HG03469 (cell line): ENCODE measurements around the gene ANO3.

Source experiments
- ATAC-seq: cut with Tn5 transposase; IDR thresholded peaks from one replicate; pipeline ENCODE4 v1.9.1; 2021; ENCODE audit warnings: mild to moderate bottlenecking, moderate library complexity, moderate number of reproducible peaks; ENCODE audit not compliant: unreplicated experiment

Gene ANO3

DNA sequence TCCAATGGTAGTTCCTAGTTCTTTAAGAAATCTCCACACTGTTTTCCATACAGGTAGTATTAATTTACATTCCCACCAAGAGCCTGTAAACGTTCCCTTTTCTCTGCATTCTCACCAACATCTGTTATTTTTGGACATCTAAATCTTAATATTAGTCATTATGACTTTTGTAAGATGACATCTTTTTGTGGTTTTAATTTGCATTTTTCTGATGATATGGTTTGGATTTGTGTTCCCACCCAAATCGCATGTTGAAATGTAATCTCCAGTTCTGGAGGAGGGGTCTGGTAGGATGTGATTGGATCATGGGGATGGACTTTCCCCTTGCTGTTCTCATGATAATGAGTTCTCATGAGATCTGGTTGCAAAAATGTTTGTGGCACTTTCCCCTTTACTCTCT is 151.2 kb downstream of the ANO3 start:
- ATAC-seq: no peak

DNA sequence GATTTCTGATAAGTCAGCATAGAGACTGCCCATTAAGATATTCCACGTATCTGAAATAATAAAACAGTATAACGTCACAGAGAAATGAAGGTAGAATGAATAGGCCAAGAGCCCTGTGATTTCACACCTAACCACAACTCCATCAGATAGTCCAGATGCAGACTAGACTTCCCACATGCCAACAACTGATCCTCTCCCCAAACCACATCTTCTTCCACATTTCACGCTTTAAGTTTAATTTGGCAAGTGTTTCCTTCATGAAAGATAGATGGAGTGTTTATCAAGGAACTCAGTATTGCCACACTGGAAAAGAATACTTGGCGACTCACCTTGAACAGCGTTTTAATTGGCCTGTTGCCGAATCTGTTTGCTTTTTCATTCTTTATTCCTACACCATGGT is 158.6 kb downstream of the ANO3 start:
- ATAC-seq: no peak

GRCh38 chr11:26493616-26494015 is 161.7 kb downstream of the ANO3 start:
- ATAC-seq: no peak

DNA sequence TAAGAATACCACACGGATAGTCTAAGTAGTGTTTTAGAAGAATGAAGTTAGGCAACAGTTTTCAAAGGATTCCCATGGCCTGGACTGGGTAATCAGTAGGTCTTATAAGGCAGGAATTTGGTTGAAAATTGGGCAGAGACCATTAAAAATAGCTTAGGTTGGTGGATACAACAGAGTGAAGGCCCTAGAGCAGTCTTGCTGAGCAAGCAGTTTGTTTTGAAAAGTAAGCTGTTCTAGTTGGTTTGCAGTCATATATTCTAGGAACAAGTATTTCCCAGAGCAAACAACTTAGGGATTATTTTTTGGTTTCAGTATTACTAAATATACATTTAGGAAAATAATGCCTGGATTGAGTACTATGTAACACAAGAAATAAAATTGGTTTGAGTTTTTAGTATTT is 175.3 kb downstream of the ANO3 start:
- ATAC-seq: no peak

GRCh38 chr11:26510164-26510563 is 178.2 kb downstream of the ANO3 start:
- ATAC-seq: no peak

DNA sequence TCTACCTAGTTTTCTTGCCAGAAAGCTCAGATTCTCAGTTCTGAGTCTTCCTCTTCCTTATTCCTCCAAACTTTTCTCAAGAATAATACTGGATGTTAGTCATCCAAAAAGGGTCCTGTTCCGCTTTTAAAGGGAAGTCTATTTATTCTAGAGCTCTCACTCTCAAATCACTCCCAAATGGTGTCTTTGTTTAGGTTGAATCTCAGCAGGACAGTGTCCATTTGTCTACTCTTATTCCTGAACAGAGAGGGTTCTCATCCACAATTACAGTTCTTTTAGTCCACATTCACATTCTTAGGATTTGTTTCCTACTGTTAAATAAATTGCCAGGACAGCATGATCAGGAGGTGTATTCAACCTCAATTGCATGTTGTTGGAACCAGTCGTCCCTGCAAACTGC is 178.8 kb downstream of the ANO3 start:
- ATAC-seq: no peak

GRCh38 chr11:26512196-26512595 is 180.3 kb downstream of the ANO3 start:
- no peak for ATAC-seq

- no peak for ATAC-seq
These were observed 187.5 kb downstream of the ANO3 start for GRCh38 chr11:26519469-26519868.

DNA sequence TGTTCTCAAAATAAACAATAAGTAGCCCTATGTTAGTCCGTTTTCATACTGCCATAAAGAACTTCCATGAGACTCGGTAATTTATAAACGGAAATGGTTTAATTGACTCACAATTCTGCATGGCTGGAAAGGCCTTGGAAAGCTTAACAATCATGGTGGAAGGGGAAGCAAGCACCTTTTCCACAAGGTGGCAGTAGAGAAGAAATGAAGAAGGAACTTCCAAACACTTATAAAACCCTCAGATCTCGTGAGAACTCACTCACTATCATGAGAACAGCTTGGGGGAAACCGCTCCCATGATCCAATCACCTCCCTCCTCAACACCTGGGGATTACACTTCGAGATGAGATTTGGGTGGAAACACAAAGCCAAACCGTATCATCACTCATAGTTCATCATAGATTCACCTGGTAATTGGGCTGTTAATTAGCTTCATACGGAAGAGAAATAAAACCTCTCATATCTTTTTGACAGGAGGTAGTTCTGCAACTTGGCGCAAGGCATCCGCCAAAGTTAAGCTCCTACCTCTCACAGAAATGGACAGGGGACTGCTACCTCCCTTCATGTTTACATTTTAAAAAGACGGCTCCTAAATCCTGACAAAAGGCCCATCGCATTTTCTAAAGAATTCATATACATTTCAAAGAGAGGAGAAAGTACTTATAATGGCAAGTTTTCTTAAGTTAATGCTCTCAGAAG is 191.1 kb downstream of the ANO3 start:
- no peak for ATAC-seq

DNA sequence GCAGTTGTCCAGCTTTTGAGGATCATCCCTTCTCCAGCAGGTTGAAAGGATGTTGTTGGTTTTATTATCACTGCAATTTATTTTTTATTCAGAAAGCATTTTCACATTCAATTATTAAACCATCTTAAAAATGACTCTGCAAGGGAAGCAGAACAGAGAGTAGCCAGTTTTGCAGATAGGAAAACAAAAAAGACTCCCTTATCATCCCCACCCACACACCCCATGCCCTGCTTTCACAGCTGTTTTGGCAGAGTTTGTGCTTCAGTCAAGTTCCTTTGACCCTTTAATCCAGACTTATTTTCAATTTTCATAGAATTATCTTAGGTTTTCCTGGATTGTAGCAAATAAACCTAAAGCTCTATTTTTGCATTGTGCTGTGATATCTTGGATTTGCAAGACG is 195.8 kb downstream of the ANO3 start:
- no peak for ATAC-seq

- no peak for ATAC-seq
These were observed 205.4 kb downstream of the ANO3 start for GRCh38 chr11:26537341-26537740.

- no peak for ATAC-seq
These were observed 207.6 kb downstream of the ANO3 start for GRCh38 chr11:26539517-26539916.

DNA sequence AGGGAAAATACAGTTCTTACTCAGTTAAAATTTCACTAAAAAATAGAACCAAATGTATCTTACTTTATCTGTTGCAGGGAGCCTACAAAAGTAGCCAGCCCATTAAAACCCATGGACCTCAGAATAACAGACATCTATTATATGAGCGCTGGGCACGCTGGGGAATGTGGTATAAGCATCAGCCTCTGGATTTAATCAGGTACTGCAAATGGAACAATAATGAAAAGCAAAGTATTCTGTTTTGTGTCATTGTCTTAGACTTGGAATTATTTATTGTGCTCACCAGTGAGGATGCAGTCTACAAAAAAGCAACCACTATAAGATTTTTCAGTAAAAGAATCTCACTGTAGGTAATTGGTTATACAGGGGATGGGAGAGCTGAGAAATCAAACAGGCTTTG is 209.9 kb downstream of the ANO3 start:
- ATAC-seq: no peak

- ATAC-seq: no peak
These were observed 217.2 kb downstream of the ANO3 start for GRCh38 chr11:26549176-26549575.

DNA sequence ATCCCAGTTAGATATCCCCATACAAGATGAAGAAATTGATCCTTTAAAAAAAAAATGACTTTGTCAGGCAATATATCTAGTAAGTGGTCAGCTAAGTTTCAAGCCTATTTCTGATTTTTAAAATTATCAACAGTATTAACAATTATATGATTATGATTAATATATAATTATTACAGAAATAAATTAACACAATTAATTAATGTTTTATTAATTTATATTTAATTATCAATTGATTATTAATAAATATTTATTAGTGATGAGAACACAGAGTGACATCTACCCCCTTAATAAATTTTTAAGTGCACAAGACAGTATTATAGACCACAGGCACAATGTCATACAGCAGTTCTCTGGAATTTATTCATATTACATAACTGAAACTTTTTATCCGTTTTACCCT is 218.1 kb downstream of the ANO3 start:
- no peak for ATAC-seq

- ATAC-seq: no peak
These were observed 219.4 kb downstream of the ANO3 start for GRCh38 chr11:26551186-26551801.

DNA sequence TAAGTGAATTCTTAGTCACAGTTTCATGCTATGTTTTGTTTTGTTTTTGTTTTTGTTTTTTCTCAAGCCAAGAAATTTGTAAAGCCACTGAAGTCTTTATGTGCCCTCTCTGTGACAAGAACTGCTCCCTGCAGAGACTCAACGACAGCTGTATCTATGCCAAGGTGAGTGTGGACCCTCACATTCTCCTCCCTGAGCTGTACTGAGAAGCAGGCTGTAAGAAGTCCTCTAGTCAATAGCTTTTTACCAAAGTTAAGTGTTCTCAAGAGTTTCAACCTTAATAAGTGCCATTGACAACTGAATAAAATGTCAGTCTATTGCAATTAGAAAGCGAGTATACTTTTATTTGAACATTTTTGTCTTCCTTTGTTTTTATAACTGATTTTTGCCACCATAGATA is 221.3 kb downstream of the ANO3 start:
- ATAC-seq: no peak

DNA sequence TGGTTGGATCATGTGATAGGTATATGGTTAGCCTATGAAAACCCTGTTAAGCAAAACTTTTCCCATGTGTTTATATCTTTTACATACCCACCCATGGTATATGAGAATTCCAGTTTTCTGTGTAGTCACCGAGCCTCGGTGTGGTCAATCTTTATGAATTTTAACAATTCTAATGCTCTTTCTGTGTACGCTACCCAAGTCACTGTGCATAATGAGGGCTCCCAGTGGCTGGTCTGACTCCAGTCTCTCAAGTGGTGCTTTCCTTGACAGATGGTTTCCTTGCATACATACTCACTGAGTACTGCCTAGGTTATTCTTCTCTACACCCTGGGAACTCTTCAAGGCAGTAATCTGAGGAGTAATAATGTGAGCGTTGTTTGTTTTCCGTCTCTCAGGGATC is 222.5 kb downstream of the ANO3 start:
- ATAC-seq: no peak

DNA sequence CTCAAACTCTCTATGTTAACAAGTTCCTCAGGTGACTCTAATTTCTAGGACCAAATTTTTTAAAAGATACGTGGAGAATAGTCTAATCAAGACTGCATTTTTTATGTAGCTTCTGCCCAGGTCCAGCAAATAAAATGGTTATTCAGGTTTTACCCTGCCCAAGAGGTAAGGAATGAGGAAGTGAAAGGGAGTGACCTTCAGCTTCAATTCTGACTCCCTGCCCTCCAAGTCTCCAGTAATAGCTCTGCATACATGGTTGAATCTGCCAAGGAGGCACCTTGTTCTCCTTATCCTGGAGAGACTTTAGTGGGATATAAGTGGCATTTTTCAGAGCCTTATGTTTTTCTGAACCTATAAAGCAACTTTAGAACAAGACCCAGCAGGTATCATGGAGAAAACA is 224.7 kb downstream of the ANO3 start:
- ATAC-seq: no peak

GRCh38 chr11:26557666-26558065 is 225.7 kb downstream of the ANO3 start:
- no peak for ATAC-seq

GRCh38 chr11:26558190-26558589 is 226.3 kb downstream of the ANO3 start:
- ATAC-seq: no peak

DNA sequence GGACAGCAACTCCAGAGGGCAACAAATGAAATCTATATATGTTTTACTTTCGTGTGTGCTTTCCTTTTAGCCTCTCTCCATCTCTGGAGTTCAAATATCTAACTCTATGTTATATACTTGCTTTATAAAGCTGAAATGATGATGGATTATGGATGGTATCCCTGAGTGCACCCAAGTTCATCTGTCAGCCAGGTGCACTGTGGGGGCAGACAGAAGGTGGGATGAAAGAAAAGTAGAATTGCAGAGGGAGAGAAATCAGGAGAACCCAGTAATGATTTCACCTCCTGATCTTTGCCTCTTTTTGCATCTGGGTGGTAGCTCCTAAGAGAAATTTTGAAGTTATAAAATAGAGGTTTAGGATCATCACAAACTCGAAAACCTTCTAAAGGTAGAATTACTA is 237.7 kb downstream of the ANO3 start:
- ATAC-seq: no peak
